GM21737 (cell line): ENCODE results near the gene ACSBG1.

Source experiments
- ATAC-seq: cut with Tn5 transposase; IDR thresholded peaks from one replicate; pipeline ENCODE4 v1.9.1; 2021; ENCODE audit warnings: mild to moderate bottlenecking, moderate library complexity; ENCODE audit not compliant: unreplicated experiment

The ACSBG1 gene

DNA sequence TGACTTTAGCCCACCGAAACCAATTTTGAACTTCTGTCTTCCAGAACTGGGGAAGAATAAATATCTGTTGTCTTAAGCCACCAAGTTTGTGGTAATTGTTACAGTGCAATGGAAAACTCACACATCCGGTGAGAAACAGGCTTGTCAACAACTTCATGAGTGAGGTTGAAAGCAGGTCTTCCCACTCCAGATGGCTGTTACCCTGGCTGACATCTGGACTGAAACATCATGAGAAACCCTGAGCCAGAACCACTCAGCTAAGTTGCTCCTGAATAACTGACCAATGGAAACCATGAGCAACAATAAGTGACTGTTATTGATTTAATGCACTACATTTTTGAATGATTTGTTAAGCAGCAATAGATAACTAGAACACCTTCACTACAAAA, 10.3 kb downstream of the ACSBG1 start:
- ATAC-seq = no peak

DNA sequence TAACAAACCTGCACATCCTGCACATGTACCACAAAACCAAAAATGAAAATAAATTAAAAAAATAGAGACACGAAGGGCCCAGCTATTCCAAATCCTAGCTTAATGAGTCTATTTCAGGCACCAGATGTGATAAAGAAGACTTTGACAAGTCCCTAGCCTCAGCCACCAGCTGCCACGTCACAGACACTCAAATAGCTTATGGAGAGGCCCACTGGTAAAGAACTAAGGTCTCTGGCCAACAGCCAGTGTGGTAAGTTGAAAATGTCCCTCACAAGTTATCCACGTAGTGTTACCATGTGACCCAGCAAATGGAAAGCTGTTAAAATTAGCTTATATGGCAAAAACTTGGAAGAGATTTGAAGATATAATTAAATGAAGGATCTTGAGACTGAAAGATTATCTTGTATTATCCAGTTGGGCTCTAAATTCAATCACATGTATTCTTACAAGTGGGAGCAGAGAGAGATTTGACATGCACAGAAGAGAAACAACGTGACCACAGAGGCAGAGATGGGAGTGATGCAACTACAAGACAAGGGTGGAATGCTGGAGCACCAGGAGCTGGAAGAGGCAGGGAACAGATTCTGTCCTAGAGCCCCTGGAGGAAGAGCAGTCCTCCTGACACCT, 10.9 kb downstream of the ACSBG1 start:
- ATAC-seq = no peak

DNA sequence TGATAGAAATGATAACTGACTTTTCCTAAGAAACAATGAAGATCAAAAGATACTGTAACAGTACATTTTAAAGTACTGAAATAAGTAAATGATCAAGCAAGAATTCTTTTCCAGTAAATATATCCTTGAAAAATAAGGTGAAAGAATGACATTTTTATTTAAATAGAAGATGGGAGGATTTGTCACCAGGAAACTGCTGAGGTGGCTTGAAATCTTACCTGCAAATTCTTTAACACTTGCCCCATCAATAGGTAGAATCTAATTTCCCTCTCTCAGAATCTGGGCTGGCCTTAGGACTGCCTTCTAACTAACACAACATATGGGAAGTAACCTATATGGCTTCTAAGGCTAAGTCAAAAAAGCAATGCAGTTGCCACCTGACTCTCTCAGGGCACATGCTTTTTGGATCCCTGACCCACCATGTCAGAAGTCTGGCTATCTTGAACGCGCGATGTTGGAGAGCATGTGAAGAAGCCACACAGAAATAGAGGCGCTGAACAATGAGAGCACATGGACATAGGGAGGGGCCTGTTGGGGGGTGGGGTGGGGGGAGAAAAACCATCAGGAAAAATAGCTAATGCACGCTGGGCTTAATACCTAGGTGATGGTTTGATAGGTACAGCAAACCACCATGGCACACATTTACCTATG, 11.5 kb downstream of the ACSBG1 start:
- ATAC-seq = no peak

DNA sequence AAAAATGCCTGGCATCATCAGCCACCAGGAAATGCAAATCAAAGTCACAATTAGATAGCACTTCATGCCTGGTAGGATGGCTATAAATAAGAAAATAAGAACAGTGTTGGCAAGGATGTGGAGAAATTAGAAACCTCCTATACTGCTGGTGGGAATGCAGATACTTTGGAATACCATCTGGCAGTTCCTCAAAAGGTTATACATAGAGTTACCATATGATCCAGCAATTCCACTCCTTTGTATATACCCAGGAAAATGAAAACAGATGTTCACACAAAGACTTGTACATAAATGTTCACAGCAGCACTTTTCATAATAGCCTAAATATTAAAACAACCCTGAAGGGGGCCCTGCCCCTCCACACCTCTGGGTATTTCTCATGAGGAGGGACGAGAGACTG, 13.7 kb downstream of the ACSBG1 start:
- ATAC-seq = no peak

DNA sequence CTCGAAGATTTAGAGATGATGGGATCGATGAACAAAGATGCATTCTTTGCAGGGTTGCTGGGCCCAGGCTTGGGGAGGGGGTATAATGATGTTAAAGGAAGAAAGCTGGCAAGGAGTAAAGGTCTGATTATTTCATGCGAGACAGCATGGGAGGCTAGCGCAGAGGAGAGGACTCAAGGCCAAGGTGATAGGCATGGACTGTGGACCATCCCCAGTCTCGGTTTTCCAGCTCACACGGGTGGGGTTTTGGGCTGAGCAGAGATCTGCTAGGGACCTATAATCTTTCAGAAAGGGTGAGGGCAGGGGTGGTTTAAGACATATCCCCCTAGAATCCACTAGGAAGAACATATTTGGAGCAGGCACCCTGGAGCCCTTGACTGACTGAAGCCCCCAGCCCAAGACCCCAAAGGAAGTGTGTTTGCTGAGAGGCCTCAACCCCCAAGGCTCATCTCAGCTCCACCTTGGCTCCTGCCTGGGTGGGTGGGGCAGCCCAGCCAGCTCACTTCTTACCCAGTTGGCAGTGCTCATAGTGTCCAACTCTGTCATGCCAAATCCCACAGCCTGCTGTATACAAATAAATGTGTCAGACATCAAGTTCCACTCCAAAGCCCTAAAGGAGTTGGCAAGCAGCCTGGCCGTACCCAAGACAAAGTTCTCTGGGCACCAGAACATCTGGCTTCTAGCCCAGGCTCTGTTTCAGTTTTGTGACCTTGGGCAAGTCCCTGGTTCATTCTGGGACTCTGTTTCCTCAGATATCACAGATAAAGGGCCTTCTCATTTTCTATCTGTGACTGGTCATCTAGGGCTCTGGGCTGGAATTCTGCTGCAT, 17.9 kb downstream of the ACSBG1 start:
- ATAC-seq = no peak

DNA sequence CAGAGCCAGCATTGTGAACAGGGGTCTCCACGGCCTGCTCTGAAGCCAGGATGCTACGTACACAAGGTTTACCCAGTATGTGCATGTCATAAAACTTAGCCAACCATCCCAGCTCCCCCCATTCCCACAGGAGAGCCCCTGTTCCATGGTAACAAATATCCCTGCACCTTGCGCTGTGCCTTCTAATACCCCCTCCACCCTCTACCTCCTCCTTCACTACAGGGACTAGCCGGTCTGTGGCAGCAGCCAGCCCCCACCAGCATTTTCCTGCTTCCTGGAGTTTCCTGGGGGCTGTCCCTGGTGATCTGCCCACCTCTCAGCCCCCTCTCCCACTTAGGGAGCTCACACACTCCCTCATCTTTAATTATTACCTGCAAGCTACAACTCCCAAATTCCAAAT, 20.4 kb downstream of the ACSBG1 start:
- no peak for ATAC-seq

DNA sequence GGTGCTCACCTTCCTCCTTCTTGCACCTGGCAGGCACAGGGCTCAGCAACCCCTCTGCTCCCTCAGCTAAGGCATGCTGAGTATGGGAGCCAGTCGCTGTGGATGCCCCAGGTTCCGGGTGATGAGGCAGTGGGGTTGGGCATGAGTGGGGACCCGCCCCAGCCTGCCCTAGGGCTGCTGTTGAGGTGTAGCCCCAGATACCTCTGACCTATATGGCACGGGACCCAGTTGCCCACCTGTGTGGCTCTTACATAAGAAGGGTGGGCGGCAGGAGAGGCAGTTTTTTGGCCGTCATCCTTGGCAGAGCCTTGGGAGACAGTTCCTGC, 21.0 kb downstream of the ACSBG1 start:
- ATAC-seq = no peak

DNA sequence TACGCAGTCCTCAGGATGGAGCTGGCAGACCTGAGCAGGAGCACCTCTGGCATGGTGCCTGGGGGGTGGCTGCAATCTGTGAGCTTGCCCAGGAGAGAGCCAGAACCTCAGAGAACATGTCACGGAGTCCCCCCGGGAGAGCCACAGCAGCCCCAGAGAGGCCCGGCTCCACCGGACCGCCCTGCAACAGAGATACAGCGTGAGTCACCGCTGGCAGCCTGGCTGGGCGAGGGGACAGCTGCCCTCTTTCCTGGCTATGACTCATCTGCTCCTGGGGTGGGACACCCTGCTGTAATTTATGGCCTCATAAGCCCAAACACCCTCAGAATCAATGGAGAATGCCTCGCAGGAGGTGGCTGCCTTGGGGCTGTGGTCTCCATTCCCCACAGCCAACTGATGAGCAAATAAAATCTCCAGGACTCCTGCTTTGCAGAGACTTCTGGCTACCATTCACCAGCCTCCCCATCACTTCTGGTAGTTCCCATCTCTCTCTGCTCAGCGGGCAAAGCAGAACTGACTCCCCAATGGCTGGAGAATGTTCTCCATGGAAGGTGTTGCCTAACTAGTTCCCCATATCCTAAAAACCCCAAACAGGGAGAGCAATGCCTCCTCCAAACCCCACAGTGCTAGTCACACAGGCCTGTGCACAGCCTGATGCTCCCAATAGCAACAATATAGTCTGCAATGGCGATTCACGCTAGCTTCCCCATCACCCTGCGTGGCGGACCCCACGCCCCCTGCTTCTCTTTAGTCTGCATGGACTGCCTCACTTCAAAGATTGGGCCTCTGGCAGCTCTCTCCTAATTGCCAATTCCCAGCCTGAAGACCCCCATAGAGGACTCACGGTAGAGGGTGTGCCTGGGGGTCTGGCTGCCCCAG, 21.6 kb downstream of the ACSBG1 start:
- ATAC-seq = no peak

DNA sequence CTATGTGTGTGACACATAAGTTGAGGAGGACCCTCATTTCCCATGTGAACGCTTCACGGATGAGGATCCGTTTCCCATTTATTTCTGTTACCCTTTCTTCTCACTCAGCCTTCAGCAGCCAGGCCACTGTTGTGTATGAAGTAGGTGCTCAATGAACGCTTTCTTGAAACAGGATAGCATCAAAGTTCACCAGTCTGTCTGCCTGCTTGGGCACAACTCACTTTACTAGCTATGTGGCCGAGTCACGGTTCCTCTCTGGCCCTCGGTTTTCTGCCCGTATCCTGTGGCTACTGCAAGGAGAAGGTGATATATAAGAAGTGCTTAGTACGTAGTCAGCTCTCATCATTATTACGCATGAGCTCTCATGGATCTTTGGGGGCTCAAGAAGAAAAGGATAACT, 22.4 kb downstream of the ACSBG1 start:
- no peak for ATAC-seq

DNA sequence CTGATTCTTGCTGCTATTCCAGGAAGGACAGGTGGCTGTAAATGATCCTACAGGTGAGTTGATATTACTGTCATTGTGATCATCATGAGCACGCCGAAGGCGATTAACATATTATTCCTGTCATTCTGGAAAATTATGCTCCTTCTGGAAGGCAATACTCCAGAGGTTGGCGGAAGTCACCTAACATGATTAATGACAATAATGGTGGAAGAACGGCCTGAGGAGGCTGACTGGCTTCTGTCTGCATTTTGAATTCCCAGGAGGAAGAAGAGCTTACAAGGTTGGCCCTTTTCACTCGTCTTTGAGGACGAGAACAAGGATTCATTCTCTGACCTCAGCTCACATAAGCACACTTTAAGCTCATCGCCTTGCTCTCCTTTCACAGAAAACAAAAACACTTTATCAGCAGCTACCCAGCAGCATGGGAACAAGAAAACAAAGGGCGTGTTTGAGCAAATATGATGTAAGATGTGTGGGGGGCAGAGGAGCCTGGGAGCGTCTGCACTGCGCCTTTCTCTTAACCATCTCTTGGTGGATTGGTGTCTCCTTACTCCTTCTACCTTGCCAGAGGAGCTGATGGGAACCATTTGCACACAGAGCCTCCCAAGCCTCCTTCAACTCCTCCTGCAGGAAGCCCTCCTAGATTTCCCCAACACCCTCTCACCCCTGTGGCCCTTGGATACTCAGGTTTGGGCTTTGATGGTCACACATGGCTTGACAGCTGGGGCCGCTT, 23.0 kb downstream of the ACSBG1 start:
- no peak for ATAC-seq

DNA sequence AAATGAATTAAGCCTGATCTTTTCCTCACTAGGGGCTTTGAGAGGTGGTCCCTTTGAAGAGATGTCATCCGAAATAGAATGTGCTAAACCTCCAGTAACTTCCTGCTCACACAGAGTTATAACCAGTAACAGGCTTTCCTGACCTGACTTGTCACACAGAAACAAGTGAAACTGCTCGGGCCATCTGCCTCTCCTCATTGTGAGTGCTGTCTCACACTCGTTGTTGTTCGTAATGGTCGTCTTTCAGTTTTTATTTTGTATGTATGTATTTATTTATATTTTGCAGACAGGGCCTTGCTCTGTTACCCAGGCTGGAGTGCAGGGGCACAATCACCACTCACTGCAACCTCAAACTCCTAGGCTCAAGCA, 24.0 kb downstream of the ACSBG1 start:
- no peak for ATAC-seq

DNA sequence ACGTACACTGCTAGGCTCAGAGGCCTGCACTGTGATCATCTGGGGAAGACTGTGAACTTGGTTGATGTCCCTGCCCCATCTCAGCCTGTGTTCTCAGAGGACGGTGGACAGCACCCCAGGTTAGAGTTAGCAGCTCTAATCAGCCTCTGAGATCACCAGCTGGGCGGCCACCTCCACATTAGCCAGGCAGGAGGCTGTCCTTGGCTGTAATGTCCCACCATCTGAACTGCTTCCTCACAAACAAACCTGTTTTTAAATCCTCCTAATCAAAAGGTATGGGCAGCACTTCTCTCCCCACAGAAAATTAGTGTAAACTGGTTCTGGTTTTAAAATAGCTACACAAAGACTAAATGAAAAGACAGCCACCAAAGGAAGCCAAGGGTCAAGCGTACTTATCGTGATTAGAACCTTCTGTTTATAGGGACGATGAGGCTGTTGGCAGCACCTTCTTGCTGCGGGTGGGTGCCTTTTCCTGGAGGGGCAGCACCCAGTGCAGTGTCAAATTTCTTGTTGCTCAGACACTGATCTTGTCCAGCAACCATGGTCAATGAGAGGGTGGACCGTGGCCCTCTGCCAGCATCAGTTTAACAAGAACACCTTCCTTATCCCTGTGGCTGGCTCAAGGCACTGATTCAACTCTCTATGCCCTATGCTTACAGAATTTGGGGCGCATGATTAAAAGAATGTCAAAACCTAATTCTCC, 24.6 kb downstream of the ACSBG1 start:
- ATAC-seq = no peak

DNA sequence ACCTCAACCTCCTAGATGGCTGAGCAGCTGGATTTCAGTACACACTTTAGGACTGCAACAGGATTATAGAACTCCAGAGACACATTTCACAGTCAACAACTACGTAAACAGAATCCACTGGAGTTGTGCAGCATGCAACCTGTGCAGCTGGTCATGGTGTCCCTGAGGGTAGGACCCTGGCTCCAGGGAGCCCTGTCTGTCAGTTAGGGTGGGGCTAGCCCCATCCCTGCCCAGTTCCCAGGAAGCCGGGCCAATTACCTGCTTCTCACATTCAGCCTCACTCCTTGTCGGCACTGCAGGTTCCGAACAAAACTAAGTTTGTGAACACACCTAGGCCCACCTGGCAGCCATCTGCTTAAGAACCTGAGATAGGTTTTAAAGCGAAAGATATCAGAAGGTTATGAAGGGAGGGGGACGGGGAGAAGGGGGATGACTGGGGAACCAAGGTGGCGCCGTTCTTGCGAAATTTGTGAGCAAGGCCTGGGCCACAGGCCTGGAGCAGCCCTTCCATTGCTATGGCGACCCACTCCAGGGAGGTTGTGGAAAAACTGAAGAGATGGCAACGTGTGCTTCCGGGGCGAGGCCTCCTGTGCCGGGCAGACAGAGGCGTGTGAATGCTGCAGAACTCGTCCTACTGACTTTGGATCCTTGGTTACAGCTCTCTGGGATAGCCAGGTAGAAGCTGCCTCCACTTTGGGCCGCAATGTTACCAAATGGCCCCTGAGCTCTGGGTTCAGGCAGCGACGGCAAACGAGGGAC, 25.3 kb downstream of the ACSBG1 start:
- ATAC-seq = no peak

DNA sequence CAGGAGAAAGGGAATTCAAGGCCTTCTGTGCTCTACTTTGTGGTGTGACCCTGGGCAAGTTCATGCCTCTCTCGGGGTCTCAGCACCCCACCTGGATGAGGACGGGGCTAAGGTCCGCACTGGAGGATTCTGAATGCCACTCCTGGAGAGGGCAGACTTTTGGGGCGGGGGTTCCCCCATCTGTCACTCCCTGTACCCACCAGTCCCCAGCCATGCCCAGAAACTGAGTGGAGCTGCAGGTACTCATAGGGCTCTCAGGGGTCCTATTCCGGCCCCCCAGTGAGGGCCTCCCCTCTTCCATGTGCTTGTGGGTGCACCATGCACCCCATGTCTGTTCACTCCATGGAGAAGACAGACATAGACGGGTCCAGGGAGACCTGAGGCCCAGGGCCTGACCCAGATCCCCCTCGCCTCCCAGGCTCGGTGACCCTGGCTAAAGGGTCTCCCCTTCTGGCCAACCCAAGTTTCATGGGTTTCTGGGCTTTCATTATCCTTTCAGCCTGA, 26.0 kb downstream of the ACSBG1 start:
- no peak for ATAC-seq

DNA sequence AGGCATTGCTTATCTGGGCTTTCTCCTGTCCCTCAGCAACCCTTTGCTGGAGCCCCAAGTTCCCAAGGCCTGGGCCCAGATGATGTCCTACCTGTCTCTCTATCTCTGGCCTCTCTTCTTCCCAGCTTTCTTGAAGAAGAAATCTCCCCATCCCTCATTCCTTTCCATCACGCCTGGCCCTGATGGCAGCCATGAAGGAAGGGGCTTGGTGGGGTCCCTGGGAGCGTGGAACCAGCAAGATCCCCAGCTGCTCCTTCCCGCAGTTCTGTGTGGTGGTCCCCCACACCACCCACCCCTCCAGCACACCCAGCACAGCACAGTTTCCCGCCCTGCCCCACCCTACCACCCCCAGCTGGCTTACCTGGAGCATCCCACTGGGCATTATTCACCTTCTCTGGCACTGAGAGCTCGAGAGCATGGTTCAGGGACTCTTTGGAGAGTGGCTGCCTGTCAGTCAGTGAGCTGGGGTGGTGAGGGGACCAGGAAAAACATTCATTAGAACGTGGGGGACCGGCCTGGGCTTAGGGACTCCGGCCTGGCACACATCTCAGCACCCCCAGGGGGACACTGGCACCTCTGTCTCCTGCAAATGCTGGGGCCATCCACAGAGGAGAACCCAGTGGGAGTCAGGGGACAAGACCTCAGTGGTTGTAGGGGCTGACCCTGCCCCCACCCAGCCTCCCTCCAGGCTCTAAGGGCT, 26.6 kb downstream of the ACSBG1 start:
- no peak for ATAC-seq

DNA sequence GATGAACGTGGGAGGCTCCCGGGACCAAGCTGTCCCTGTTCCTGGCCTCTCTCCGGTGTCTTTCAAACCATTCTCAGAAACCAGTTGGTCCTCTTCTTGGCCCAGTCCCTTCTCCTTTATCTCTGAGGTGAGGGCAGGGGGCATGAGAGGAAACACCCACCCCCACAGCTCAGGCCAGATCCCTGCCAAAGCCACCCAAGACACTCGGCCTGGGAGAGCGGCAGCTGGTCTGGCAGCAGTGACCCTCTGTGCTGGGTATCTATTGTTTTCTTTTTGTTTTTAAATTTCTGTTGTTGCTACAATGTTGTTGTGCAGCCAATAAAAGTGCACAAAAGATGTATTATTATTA, 27.3 kb downstream of the ACSBG1 start:
- ATAC-seq = no peak

DNA sequence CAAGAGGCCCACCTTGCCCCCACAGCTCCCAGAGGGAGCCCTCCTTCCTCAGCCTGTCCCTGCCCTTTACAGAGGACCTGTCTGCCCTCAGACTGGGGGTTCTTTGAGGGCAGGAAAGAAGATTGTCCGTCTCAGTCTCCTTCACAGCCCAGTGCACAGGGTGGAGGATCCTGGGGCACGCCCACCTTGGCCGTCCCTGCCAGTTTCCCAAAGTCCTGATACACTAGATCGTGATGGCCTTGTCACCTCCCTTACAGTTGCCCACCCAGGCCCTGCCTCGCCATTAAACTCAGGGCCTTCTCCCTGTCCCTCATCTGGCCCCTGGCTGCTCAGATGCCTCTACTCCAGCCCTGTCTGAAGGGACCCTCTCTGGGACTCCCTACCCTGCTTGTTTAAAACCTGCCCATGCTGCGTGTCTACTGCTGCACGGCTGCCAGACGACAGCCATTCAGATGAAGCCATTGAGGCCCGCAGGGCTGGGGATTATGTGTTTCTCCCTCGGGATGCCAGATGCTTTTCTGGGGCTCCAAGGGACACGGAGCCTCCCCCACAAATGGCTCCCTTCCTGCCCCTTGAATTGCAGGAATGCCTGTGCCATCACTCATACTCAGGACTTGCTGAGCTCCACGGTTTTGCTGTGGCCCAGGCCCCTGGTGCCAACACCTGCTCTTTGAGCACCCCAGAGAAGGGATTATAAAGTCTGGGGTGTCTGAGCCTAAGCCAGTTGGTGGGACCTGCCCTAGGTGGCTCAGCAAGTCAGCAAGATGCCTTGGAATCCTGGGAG, 27.8 kb downstream of the ACSBG1 start:
- ATAC-seq = no peak

DNA sequence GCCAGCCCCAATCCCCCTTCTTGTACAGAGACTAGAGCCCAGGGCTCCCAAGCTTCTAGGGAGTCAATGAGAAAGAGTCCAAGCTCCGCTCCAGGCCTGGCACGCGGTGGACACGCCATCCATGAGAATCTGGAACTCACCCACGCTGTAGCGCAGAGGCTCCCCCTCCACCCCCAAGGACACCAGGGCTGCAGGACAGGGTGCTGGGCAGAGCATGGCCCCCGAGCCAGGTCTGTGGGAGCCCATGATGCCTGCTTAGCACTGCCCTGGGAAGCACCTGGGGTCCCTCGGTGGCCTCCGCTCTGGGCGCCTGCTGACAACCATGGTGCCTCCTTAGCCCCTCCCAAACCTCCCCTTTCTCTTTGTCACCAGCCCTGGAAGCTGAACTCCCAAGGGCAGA, 28.5 kb downstream of the ACSBG1 start:
- no peak for ATAC-seq
